Suprapubic skin (tissue), 4 donors: ENCODE results near the gene MELTF. TPM values are rescaled to one million over a fixed set of nuclear protein-coding genes. Genes with fewer than 3 reads are reported as not detected.

Experiments
- DNase-seq, 2 donors: peaks; one replicate each; pipeline ENCODE4 v3.0.0-alpha.2; 2019; ENCODE audit warnings: low spot score in 2 of 2
- H3K27ac ChIP-seq: fragments of 200-600 bp; sonication (generic); one replicate; pipeline ENCODE4 v1.5.1; 2019
- H3K27me3 ChIP-seq: fragments of 200-600 bp; sonication (generic); one replicate; pipeline ENCODE4 v1.5.1; 2019
- H3K36me3 ChIP-seq: fragments of 200-600 bp; sonication (generic); one replicate; pipeline ENCODE4 v1.5.1; 2019
- H3K4me1 ChIP-seq: fragments of 200-600 bp; sonication (generic); one replicate; pipeline ENCODE4 v1.5.1; 2019
- H3K4me3 ChIP-seq: fragments of 200-600 bp; sonication (generic); one replicate; pipeline ENCODE4 v1.5.1; 2019; ENCODE audit warnings: mild to moderate bottlenecking
- H3K9me3 ChIP-seq: fragments of 200-600 bp; sonication (generic); one replicate; pipeline ENCODE4 v1.5.1; 2019
- EP300 ChIP-seq: sonication (generic); formaldehyde crosslinking; IDR thresholded peaks from one replicate; pipeline ENCODE4 v1.6.1; 2017; ENCODE audit warnings: antibody characterized with exemption
- POLR2A ChIP-seq, 2 donors: fragments of 450-650 bp; IDR thresholded peaks; one replicate each; pipeline ENCODE4 v1.6.1; 2017; ENCODE audit warnings: antibody characterized with exemption in 2 of 2, mild to moderate bottlenecking in 2 of 2, moderate library complexity in 2 of 2
- POLR2AphosphoS5 ChIP-seq, 3 donors: sonication (generic); formaldehyde crosslinking; IDR thresholded peaks; one replicate each; pipeline ENCODE4 v1.6.1; 2017; ENCODE audit warnings: antibody characterized with exemption in 3 of 3
- WGBS: methylation state at CpG from one replicate; pipeline ENCODE4 v1.1.5; 2018; 5-methylcytosine and 5-hydroxymethylcytosine counted together
- total RNA-seq, 4 donors: library from RNA; depleted of rRNA; stranded (reverse); fragments of >200 nt; gene quantifications; one replicate each; pipeline ENCODE4 v1.1.0, GENCODE V29; 2016
- TF ChIP-seq, protein P1 (sequence below), 2 donors: fragments of 200-600 bp in 1 of 2; fragments of 450-650 bp in 1 of 2; sonication (generic) in 1 of 2; IDR thresholded peaks; one replicate each; pipeline ENCODE4 v1.5.1; 2016 to 2019; ENCODE audit warnings: antibody characterized with exemption in 2 of 2, mild to moderate bottlenecking in 1 of 2, moderate library complexity in 1 of 2

Gene MELTF
- total RNA-seq, 4 donors from 2014 or later: 21.0 to 68.7 (median 34.4) TPM

DNA sequence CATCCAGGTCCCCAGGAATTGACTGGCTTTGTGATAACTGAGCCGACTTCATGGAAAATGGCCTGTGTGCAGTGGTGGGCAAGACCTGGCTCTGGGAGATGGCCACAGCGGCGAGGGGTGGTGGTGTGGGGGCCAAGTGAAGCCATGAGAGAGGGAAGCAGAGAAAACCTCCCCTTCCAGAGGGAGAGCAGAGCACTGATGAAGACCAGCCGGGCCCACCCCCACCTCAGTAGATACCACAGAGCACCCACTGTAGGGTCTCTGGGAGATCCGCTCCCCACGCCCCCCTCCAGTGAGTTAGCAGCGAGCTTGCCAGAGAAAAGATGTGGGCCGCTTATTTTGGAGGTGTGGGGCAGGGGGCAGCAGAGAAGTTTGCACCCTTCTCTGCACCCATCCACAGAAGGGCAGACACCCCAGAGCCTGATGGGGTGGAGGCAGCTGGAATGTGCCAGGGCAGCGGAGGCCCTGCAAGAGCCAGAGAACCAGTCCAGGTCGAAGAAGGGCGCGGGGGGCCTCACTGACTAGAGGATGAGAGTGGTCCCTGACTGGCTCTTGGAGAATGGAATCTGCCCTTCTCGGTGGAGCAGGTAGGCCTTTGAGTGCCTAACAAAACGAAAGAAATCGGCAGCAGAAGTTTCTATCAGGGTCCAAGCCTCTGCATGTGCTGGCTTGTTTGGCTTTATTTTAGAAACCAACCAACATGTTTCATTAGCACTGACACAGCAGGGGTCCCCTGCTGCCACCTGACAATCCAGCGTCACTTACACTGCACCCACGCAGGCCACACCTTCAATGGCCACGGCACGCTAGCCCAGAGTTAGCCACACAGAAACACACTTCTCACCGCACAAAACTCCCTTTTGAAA lies 28.3 kb downstream of the MELTF start:
- TF ChIP-seq POLR2AphosphoS5 (IDR thresholded peaks at IDR 0.05) (no peak), EP300 (no peak), POLR2A (IDR thresholded peaks at IDR 0.05) (no peak)
- TF ChIP-seq, protein P1, sequence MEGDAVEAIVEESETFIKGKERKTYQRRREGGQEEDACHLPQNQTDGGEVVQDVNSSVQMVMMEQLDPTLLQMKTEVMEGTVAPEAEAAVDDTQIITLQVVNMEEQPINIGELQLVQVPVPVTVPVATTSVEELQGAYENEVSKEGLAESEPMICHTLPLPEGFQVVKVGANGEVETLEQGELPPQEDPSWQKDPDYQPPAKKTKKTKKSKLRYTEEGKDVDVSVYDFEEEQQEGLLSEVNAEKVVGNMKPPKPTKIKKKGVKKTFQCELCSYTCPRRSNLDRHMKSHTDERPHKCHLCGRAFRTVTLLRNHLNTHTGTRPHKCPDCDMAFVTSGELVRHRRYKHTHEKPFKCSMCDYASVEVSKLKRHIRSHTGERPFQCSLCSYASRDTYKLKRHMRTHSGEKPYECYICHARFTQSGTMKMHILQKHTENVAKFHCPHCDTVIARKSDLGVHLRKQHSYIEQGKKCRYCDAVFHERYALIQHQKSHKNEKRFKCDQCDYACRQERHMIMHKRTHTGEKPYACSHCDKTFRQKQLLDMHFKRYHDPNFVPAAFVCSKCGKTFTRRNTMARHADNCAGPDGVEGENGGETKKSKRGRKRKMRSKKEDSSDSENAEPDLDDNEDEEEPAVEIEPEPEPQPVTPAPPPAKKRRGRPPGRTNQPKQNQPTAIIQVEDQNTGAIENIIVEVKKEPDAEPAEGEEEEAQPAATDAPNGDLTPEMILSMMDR (IDR thresholded peaks at IDR 0.05): no peak
- Histone ChIP-seq H3K4me1 (peaks cover 29% of the 10 kb centered on the region), H3K27ac (peak overlapping the region; percentile 74), H3K36me3 (no peaks in the 10 kb centered on the region), H3K4me3 (peak overlapping the region; percentile 52), H3K27me3 (no peaks in the 10 kb centered on the region), H3K9me3 (no peaks in the 10 kb centered on the region)
- peak in 1 of 2 donors; percentile 70 for DNase-seq
- 77% methylated on average over 18 of the region's 20 CpGs for WGBS

GRCh38 chr3:197000211-197000610 lies 29.4 kb downstream of the MELTF start:
- Histone ChIP-seq H3K4me1 (peaks cover 29% of the 10 kb centered on the region), H3K9me3 (no peaks in the 10 kb centered on the region), H3K4me3 (no peak overlapping the region), H3K27me3 (no peaks in the 10 kb centered on the region), H3K36me3 (no peaks in the 10 kb centered on the region), H3K27ac (no peak overlapping the region)
- TF ChIP-seq POLR2A (IDR thresholded peaks at IDR 0.05) (no peak), POLR2AphosphoS5 (IDR thresholded peaks at IDR 0.05) (no peak), EP300 (no peak)
- TF ChIP-seq, protein P1 (IDR thresholded peaks at IDR 0.05): no peak
- 83% methylated on average over 5 of the region's 5 CpGs for whole genome bisulfite sequencing
- DNase-seq: peak in 1 of 2 donors; percentile 56

GRCh38 chr3:196998966-196999760 lies 30.5 kb downstream of the MELTF start:
- Histone ChIP-seq H3K27ac (no peak overlapping the region), H3K4me3 (no peak overlapping the region), H3K27me3 (no peaks in the 10 kb centered on the region), H3K9me3 (no peaks in the 10 kb centered on the region), H3K36me3 (no peaks in the 10 kb centered on the region), H3K4me1 (peaks cover 28% of the 10 kb centered on the region)
- DNase-seq: peak in 1 of 2 donors; percentile 53
- TF ChIP-seq EP300 (no peak), POLR2A (IDR thresholded peaks at IDR 0.05) (no peak), POLR2AphosphoS5 (IDR thresholded peaks at IDR 0.05) (no peak)
- TF ChIP-seq, protein P1 (IDR thresholded peaks at IDR 0.05): no peak
- WGBS: 96% methylated on average over 21 of the region's 21 CpGs

GRCh38 chr3:196997311-196997710 lies 32.3 kb downstream of the MELTF start:
- no peaks in the 10 kb centered on the region for H3K36me3 ChIP-seq
- H3K27ac ChIP-seq: peak overlapping the region; percentile 4
- no peak overlapping the region for H3K4me3 ChIP-seq
- no peaks in the 10 kb centered on the region for H3K9me3 ChIP-seq
- peaks cover 15% of the 10 kb centered on the region for H3K4me1 ChIP-seq
- TF ChIP-seq, protein P1 (IDR thresholded peaks at IDR 0.05): no peak
- TF ChIP-seq POLR2A (IDR thresholded peaks at IDR 0.05) (no peak), POLR2AphosphoS5 (IDR thresholded peaks at IDR 0.05) (no peak), EP300 (no peak)
- H3K27me3 ChIP-seq: no peaks in the 10 kb centered on the region
- 84% methylated on average over 13 of the region's 15 CpGs for WGBS
- DNase-seq: peak; percentile 48 to 64
